OCI-LY1 (cell line): ENCODE results near the gene HOXD9.

Experiments used
- H2AFZ ChIP-seq: fragments of 200-600 bp; sonication (generic), shearing (Covaris generic); 2 replicates; pipeline ENCODE4 v1.6.0; 2014; ENCODE audit warnings: antibody characterized with exemption, mild to moderate bottlenecking, low read length
- H3F3A ChIP-seq: fragments of 200-600 bp; sonication (generic), shearing (Covaris generic); 2 replicates; pipeline ENCODE4 v1.6.0; 2014; ENCODE audit warnings: mild to moderate bottlenecking, antibody characterized with exemption, low read length, moderate library complexity; ENCODE audit not compliant: insufficient read depth
- H3K27ac ChIP-seq: fragments of 200-600 bp; sonication (generic); 2 replicates; pipeline ENCODE4 v1.5.1; 2014; ENCODE audit warnings: low read length, mixed run types, mild to moderate bottlenecking, low read depth; ENCODE audit not compliant: poor library complexity, severe bottlenecking
- H3K27me3 ChIP-seq: fragments of 200-600 bp; sonication (generic); 2 replicates; pipeline ENCODE4 v1.6.0; 2014; ENCODE audit warnings: antibody characterized with exemption, mild to moderate bottlenecking, low read length, moderate library complexity; ENCODE audit not compliant: insufficient read depth
- H3K36me3 ChIP-seq: fragments of 200-600 bp; sonication (generic); 2 replicates; pipeline ENCODE4 v1.6.1; 2014; ENCODE audit warnings: mild to moderate bottlenecking, antibody characterized with exemption, low read length, moderate library complexity, mixed read lengths; ENCODE audit not compliant: insufficient read depth
- H3K4me1 ChIP-seq: fragments of 200-600 bp; sonication (generic); 2 replicates; pipeline ENCODE4 v1.5.1; 2014; ENCODE audit warnings: mild to moderate bottlenecking, low read length, moderate library complexity; ENCODE audit not compliant: insufficient read depth, severe bottlenecking
- H3K4me2 ChIP-seq: fragments of 200-600 bp; sonication (generic), shearing (Covaris generic); 2 replicates; pipeline ENCODE4 v1.6.1; 2014; ENCODE audit warnings: low read length
- H3K4me3 ChIP-seq: fragments of 200-600 bp; sonication (generic); 2 replicates; pipeline ENCODE4 v1.5.1; 2014; ENCODE audit warnings: low read length, low read depth, mild to moderate bottlenecking, mixed read lengths; ENCODE audit not compliant: poor library complexity, severe bottlenecking
- H3K79me2 ChIP-seq: fragments of 200-600 bp; shearing (Covaris generic); 2 replicates; pipeline ENCODE4 v1.6.1; 2016; ENCODE audit warnings: mixed run types, low read length, mixed read lengths; ENCODE audit not compliant: insufficient read depth
- H3K9ac ChIP-seq: fragments of 200-600 bp; sonication (generic), shearing (Covaris generic); 2 replicates; pipeline ENCODE4 v1.6.1; 2014; ENCODE audit warnings: mild to moderate bottlenecking, low read length, mixed read lengths
- H3K9me2 ChIP-seq: fragments of 200-600 bp; sonication (generic), shearing (Covaris generic); 2 replicates; pipeline ENCODE4 v1.6.1; 2014; ENCODE audit warnings: low read depth, mild to moderate bottlenecking, low read length, mixed read lengths
- H3K9me3 ChIP-seq: fragments of 200-600 bp; shearing (Covaris generic); 2 replicates; pipeline ENCODE4 v1.6.1; 2014; ENCODE audit warnings: low read length, mixed read lengths
- H4K20me1 ChIP-seq: fragments of 200-600 bp; sonication (generic), shearing (Covaris generic); 2 replicates; pipeline ENCODE4 v1.6.0; 2016; ENCODE audit warnings: mild to moderate bottlenecking, low read length; ENCODE audit not compliant: insufficient read depth
- EZH2 ChIP-seq: fragments of 200-600 bp; sonication (generic), shearing (Covaris generic); IDR thresholded peaks from 2 replicates; pipeline ENCODE4 v1.8.0; 2017; ENCODE audit warnings: borderline replicate concordance, mixed run types, mild to moderate bottlenecking, antibody characterized with exemption, low read length, moderate library complexity, mixed read lengths
- TF ChIP-seq, protein P1 (sequence below): fragments of 200-600 bp; sonication (generic), shearing (Covaris generic); IDR thresholded peaks from 2 replicates; pipeline ENCODE4 v1.5.1; 2017; ENCODE audit warnings: mild to moderate bottlenecking, antibody characterized with exemption, low read length, moderate library complexity, mixed read lengths

Gene HOXD9

DNA sequence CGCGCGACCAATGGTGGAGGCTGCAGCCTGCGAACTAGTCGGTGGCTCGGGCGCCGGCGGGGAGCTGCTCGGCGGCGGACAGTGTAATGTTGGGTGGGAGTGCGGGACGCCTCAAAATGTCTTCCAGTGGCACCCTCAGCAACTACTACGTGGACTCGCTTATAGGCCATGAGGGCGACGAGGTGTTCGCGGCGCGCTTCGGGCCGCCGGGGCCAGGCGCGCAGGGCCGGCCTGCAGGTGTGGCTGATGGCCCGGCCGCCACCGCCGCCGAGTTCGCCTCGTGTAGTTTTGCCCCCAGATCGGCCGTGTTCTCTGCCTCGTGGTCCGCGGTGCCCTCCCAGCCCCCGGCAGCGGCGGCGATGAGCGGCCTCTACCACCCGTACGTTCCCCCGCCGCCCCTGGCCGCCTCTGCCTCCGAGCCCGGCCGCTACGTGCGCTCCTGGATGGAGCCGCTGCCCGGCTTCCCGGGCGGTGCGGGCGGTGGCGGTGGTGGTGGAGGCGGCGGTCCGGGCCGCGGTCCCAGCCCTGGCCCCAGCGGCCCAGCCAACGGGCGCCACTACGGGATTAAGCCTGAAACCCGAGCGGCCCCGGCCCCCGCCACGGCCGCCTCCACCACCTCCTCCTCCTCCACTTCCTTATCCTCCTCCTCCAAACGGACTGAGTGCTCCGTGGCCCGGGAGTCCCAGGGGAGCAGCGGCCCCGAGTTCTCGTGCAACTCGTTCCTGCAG lies at the start of gene HOXD9:
Gene HOXD9, plus strand, starts transcription at position 37 of the 728 bp plus-strand sequence. Its CDS starts 50 bp downstream, at position 87.
- Histone ChIP-seq H3K9me3 (no peaks in the 10 kb centered on the region), H3K27ac (no peak within 1 kb of the TSS), H3K4me2 (no peak within 1 kb of the TSS), H3F3A (no peaks in the 10 kb centered on the region), H2AFZ (no peak within 1 kb of the TSS), H4K20me1 (no peaks in the 10 kb centered on the region), H3K4me3 (no peak within 1 kb of the TSS), H3K4me1 (no peaks in the 10 kb centered on the region), H3K79me2 (no peaks in the 10 kb centered on the region), H3K36me3 (no peaks in the 10 kb centered on the region), H3K9me2 (no peaks in the 10 kb centered on the region), H3K27me3 (no peaks in the 10 kb centered on the region; the same call in none of the 2 replicates), H3K9ac (no peak within 1 kb of the TSS)
- TF ChIP-seq EZH2 = no peak
- TF ChIP-seq, protein P1, sequence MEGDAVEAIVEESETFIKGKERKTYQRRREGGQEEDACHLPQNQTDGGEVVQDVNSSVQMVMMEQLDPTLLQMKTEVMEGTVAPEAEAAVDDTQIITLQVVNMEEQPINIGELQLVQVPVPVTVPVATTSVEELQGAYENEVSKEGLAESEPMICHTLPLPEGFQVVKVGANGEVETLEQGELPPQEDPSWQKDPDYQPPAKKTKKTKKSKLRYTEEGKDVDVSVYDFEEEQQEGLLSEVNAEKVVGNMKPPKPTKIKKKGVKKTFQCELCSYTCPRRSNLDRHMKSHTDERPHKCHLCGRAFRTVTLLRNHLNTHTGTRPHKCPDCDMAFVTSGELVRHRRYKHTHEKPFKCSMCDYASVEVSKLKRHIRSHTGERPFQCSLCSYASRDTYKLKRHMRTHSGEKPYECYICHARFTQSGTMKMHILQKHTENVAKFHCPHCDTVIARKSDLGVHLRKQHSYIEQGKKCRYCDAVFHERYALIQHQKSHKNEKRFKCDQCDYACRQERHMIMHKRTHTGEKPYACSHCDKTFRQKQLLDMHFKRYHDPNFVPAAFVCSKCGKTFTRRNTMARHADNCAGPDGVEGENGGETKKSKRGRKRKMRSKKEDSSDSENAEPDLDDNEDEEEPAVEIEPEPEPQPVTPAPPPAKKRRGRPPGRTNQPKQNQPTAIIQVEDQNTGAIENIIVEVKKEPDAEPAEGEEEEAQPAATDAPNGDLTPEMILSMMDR = no peak

DNA sequence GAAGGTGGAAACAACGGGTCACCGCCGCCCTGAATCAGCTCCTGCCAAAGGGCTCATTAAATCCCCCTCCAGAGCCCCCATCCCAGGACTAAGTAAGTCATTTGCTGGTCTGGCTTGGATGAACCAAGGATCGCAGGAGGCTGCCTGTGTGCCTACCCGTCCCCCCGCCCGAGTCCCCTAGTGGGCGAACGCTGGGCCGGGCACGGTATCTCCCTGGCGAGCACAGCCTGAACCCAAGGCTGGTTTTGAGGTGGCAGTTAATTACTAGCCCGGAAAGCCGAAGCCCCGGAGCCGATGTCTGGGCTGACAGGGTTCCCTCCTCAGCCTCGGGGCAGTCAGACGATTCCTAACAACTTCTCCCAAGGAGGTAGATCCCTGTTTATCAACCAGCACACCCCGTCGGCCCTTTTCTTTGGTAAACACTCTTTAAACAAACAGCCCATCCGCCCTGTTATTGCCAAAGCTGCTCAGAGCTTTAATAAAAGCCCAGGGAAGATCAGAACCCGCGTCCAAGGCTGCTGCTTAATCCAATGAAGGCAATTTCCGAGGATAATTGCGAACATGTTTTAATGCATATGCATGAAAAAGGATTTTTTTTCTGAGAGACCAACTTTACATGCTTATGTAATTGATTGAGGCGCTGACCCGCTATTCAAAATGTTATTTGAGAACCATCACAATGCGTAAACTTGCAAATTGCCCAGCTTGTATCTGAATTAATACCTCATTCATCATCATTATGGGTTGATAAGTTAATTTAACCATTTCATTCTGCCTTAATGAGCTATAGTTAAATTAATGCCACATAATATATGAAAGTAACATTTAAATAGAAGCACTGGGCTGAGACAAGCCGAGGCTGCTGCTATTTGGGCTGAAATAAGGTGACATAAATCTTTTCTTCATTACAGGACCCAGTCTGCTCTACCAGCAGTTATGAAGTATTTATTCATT lies 49.3 kb upstream of the HOXD9 start:
- no peak for TF ChIP-seq EZH2
- TF ChIP-seq, protein P1 = no peak
- Histone ChIP-seq H3K36me3 (no peaks in the 10 kb centered on the region), H3K4me2 (no peak overlapping the region), H3K9ac (no peak overlapping the region), H4K20me1 (no peaks in the 10 kb centered on the region), H3F3A (no peaks in the 10 kb centered on the region), H3K4me3 (no peak overlapping the region), H2AFZ (no peak overlapping the region), H3K4me1 (no peaks in the 10 kb centered on the region), H3K79me2 (no peaks in the 10 kb centered on the region), H3K9me2 (no peaks in the 10 kb centered on the region), H3K9me3 (no peaks in the 10 kb centered on the region), H3K27me3 (no peaks in the 10 kb centered on the region), H3K27ac (no peak overlapping the region)

DNA sequence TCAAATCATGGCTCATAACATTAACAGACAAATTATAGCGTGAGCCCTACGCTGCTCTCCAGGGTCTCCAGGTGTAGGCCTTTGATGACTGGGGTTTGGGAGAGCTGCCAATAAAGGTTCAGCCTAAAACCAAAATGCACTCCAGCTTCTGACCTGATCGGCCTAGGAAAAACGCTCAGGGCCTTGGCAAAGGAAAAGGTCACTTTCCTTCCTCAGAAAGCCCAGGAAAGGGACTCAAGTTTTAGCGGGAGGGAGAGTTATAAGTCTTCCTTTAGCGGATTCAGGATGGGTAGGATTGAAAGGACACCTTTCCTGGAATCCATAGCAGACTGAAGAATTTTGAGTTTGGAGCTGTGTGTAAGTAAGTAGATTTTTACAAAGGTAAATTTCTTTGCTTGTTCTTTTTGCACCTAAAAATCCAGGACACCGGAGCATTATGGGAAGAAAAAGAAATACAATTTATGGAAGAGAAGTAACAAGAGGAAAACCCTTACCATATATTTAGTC lies 47.5 kb upstream of the HOXD9 start:
- Histone ChIP-seq H3K27ac (no peak overlapping the region), H3K4me1 (no peaks in the 10 kb centered on the region), H3F3A (no peaks in the 10 kb centered on the region), H3K9ac (no peak overlapping the region), H3K9me2 (no peaks in the 10 kb centered on the region), H3K36me3 (no peaks in the 10 kb centered on the region), H3K27me3 (no peaks in the 10 kb centered on the region), H4K20me1 (no peaks in the 10 kb centered on the region), H3K79me2 (no peaks in the 10 kb centered on the region), H3K4me2 (no peak overlapping the region), H3K4me3 (no peak overlapping the region), H3K9me3 (no peaks in the 10 kb centered on the region), H2AFZ (no peak overlapping the region)
- TF ChIP-seq EZH2 = no peak
- TF ChIP-seq, protein P1 = no peak
